SK-N-SH (cell line): ENCODE measurements around the gene DOCK10.

Experiments
- CTCF ChIP-seq: fragments of 200-600 bp; sonication (generic); IDR thresholded peaks from 2 replicates; pipeline ENCODE4 v1.6.1; 2017; ENCODE audit warnings: antibody characterized with exemption, mild to moderate bottlenecking, moderate library complexity
- GABPA ChIP-seq: IDR thresholded peaks from 2 replicates; pipeline ENCODE4 v1.4.0; 2012; ENCODE audit warnings: low read depth, mild to moderate bottlenecking
- MEF2A ChIP-seq: IDR thresholded peaks from 2 replicates; pipeline ENCODE4 v1.4.0; 2012; ENCODE audit warnings: low read depth, borderline replicate concordance
- MXI1 ChIP-seq: IDR thresholded peaks from 2 replicates; pipeline ENCODE4 v1.6.1; 2012; ENCODE audit warnings: mild to moderate bottlenecking, low read depth, low read length, improper control_type of control experiment
- USF2 ChIP-seq: fragments of 150-350 bp; IDR thresholded peaks from 2 replicates; pipeline ENCODE4 v1.6.1; 2017; ENCODE audit warnings: antibody characterized with exemption, low read length, low read depth, borderline replicate concordance

- no peak for TF ChIP-seq CTCF
- no peak for TF ChIP-seq MEF2A
- TF ChIP-seq USF2, result no peak
- TF ChIP-seq GABPA, result no peak
- no peak for TF ChIP-seq MXI1
These were observed 193.0 kb downstream of the DOCK10 start for GRCh38 chr2:224849264-224849663.
